ENCODE results near the gene NEK7.

DNA sequence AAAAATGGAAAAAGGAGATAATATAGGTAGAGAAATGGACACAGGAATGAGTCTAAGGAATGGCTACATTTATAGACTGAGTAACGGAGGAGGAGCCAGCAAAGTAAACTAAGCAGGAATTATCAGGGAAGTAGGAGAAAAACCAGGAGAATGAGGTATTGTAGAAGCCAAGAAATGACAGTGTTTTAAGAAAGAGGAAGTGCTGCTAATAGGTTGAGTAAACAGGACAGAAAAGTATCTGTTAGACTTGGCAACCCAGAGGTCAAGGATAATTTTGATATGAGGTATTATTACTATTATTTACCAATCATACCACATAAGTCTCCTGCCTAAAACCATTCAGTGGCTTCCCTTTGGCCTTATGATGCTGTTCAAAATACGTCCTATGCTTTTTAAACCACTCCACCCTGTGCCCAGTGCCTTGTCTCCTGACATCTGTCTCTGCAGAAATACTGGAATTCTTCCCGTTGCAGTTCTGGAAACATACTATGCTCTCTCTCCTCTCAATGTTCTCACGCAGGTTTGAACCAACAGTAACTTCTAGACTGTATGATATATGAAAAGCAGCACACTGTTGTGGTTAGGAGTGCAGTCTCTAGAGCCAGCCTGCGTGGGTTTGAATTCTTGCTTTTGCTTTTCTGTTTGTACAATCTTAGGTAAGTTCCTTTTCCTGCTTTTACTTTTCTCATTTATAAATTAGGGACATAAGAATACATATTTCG, 24.6 kb upstream of the NEK7 start:
- TF ChIP-seq, protein P1, sequence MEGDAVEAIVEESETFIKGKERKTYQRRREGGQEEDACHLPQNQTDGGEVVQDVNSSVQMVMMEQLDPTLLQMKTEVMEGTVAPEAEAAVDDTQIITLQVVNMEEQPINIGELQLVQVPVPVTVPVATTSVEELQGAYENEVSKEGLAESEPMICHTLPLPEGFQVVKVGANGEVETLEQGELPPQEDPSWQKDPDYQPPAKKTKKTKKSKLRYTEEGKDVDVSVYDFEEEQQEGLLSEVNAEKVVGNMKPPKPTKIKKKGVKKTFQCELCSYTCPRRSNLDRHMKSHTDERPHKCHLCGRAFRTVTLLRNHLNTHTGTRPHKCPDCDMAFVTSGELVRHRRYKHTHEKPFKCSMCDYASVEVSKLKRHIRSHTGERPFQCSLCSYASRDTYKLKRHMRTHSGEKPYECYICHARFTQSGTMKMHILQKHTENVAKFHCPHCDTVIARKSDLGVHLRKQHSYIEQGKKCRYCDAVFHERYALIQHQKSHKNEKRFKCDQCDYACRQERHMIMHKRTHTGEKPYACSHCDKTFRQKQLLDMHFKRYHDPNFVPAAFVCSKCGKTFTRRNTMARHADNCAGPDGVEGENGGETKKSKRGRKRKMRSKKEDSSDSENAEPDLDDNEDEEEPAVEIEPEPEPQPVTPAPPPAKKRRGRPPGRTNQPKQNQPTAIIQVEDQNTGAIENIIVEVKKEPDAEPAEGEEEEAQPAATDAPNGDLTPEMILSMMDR (IDR thresholded peaks at IDR 0.05): no peak
- no peak for TF ChIP-seq POLR2A (IDR thresholded peaks at IDR 0.05)

Measured in sigmoid colon (tissue), 3 donors.